ENCODE results near the gene GRPEL1.

DNA sequence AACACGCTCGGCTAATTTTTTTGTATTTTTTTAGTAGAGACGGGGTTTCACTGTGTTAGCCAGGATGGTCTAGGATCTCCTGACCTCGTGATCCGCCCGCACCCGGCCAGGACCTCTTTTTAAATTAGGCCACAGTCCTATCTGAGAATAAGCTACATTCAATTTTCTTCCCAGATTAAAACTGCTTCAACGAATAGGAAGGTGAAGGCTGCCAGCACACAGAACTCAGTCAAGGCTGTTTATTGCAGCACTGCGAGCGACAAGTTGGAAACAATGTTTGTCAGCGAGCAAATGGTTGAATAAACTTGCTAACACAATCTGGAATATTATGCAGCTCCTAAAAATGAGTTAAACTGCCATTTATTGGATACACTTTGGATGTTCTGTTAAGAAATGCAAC, 1.9 kb downstream of the GRPEL1 start:
- TF ChIP-seq, protein P1, sequence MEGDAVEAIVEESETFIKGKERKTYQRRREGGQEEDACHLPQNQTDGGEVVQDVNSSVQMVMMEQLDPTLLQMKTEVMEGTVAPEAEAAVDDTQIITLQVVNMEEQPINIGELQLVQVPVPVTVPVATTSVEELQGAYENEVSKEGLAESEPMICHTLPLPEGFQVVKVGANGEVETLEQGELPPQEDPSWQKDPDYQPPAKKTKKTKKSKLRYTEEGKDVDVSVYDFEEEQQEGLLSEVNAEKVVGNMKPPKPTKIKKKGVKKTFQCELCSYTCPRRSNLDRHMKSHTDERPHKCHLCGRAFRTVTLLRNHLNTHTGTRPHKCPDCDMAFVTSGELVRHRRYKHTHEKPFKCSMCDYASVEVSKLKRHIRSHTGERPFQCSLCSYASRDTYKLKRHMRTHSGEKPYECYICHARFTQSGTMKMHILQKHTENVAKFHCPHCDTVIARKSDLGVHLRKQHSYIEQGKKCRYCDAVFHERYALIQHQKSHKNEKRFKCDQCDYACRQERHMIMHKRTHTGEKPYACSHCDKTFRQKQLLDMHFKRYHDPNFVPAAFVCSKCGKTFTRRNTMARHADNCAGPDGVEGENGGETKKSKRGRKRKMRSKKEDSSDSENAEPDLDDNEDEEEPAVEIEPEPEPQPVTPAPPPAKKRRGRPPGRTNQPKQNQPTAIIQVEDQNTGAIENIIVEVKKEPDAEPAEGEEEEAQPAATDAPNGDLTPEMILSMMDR (IDR thresholded peaks at IDR 0.05; ENCODE audit: low read depth, low read length, poor library complexity, severe bottlenecking) = no peak
- no peak for TF ChIP-seq EZH2phosphoT487 (IDR thresholded peaks at IDR 0.05; ENCODE audit: borderline replicate concordance, low read length)
